ENCODE data around the gene NME4. TPM values are rescaled to one million over a fixed set of nuclear protein-coding genes. Genes with fewer than 3 reads are reported as not detected.

Gene NME4
- total RNA-seq, 3 donors from 2014 or later (not counting 1 experiment from before 2014, with no cell fraction given): 10.7 to 27.4 (median 25.4) TPM

DNA sequence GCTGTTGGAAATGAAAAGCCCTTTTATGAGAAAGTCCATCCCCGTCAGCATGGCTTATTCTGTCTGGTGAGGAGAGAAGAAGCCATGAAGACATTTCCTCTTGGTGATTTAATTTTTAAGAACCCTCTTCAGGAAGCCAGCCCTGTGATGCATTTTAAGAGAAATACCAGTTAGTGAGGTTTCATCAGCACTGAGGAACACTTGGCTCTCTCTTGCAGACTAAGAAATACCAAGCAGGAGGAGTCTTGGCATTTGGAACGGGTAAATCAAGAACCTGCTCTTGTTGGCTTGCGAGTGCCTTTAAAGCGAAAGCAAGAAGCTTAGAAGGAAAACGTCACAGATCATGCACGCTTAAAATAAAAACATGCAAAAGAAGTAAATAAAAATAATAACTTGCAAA, 46.0 kb downstream of the NME4 start:
- 92% methylated on average over 4 of the region's 6 CpGs for WGBS (ENCODE audit: insufficient coverage)
- H3K27ac Mint-ChIP-seq: no peak overlapping the region

DNA sequence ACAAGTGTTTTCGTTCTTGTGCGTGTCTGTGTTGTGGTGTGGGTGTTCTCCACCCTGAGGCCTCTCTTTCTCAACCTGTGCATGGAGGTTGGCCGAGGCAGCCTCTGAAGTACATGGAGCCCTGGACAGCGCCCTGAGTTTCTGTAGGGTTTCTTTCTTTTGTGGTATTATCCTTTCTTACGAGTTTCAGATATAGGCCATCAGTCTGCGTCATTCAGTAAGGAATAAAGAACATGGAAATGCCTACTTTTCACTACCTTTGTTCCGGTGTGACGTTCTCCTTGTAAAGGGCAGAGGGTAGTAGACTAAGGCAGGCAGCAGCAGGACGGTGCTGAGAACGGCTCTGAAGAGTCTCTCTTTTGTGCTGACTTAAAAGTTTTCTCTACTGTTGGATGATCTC, 47.0 kb downstream of the NME4 start:
- H3K4me1 Mint-ChIP-seq: peaks cover 6 to 7% of the 10 kb centered on the region in 2 donors
- intact Hi-C loops (cut with micrococcal nuclease): no loop called here
- DNase-seq (no peak), ATAC-seq (no peak)
- Histone ChIP-seq H3K36me3 (ENCODE audit: control insufficient read depth, insufficient read depth, low read length) (no peaks in the 10 kb centered on the region), H3K4me1 (ENCODE audit: control insufficient read depth, insufficient read depth, low read length) (no peaks in the 10 kb centered on the region), H3K27ac (ENCODE audit: low read length) (no peak overlapping the region), H3K27me3 (ENCODE audit: control insufficient read depth, insufficient read depth, low read length) (no peaks in the 10 kb centered on the region), H3K9me3 (ENCODE audit: control insufficient read depth, insufficient read depth, low read length) (no peaks in the 10 kb centered on the region), H3K4me3 (ENCODE audit: low read length) (no peak overlapping the region)
- no peaks in the 10 kb centered on the region for H3K36me3 Mint-ChIP-seq
- 95% methylated on average over 10 of the region's 10 CpGs for WGBS (ENCODE audit: insufficient coverage)
- TF ChIP-seq, protein P1, sequence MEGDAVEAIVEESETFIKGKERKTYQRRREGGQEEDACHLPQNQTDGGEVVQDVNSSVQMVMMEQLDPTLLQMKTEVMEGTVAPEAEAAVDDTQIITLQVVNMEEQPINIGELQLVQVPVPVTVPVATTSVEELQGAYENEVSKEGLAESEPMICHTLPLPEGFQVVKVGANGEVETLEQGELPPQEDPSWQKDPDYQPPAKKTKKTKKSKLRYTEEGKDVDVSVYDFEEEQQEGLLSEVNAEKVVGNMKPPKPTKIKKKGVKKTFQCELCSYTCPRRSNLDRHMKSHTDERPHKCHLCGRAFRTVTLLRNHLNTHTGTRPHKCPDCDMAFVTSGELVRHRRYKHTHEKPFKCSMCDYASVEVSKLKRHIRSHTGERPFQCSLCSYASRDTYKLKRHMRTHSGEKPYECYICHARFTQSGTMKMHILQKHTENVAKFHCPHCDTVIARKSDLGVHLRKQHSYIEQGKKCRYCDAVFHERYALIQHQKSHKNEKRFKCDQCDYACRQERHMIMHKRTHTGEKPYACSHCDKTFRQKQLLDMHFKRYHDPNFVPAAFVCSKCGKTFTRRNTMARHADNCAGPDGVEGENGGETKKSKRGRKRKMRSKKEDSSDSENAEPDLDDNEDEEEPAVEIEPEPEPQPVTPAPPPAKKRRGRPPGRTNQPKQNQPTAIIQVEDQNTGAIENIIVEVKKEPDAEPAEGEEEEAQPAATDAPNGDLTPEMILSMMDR (IDR thresholded peaks at IDR 0.05): no peak
- no peaks in the 10 kb centered on the region for H3K27me3 Mint-ChIP-seq (ENCODE audit: low read depth in 2 of 2)
- H3K9me3 Mint-ChIP-seq: no peaks in the 10 kb centered on the region
- H3K4me3 Mint-ChIP-seq: no peak overlapping the region
- H3K27ac Mint-ChIP-seq: no peak overlapping the region

More for the DNA sequence above, 46.0 kb downstream of the NME4 start:
- H3K4me3 Mint-ChIP-seq: no peak overlapping the region
- Histone ChIP-seq H3K4me3 (ENCODE audit: low read length) (no peak overlapping the region), H3K27ac (ENCODE audit: low read length) (no peak overlapping the region), H3K27me3 (ENCODE audit: control insufficient read depth, insufficient read depth, low read length) (no peaks in the 10 kb centered on the region), H3K36me3 (ENCODE audit: control insufficient read depth, insufficient read depth, low read length) (no peaks in the 10 kb centered on the region), H3K9me3 (ENCODE audit: control insufficient read depth, insufficient read depth, low read length) (no peaks in the 10 kb centered on the region), H3K4me1 (ENCODE audit: control insufficient read depth, insufficient read depth, low read length) (no peaks in the 10 kb centered on the region)
- no peaks in the 10 kb centered on the region for H3K9me3 Mint-ChIP-seq
- intact Hi-C loops (cut with micrococcal nuclease): no loop called here
- TF ChIP-seq, protein P1 (IDR thresholded peaks at IDR 0.05): no peak
- peaks cover 4 to 7% of the 10 kb centered on the region in 2 donors for H3K4me1 Mint-ChIP-seq
- DNase-seq (no peak), ATAC-seq (no peak)
- no peaks in the 10 kb centered on the region for H3K36me3 Mint-ChIP-seq
- H3K27me3 Mint-ChIP-seq (ENCODE audit: low read depth in 2 of 2): no peaks in the 10 kb centered on the region

DNA sequence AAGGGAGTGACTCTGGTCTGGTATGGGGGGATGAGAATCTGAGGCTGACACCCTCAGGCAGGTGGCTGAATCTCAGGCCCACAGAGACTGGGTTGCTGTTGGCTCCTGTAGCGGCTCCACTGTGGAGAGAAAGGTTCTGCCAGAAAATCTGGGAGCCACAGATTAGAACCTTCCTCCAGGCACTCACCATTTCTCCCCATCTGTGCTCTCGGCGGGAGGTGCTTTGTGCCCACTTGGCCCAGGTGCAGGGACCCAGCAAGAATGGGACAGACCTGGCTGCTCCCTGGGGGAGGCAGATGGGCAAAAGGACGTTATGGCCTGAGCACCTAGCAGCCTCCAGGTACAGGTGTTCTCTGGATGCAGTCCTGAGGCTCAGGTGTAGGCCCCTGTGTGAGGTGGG, 48.6 kb downstream of the NME4 start:
- no peaks in the 10 kb centered on the region for H3K9me3 Mint-ChIP-seq

More for the DNA sequence above, 48.6 kb downstream of the NME4 start:
- H3K27ac ChIP-seq (ENCODE audit: low read length): no peak overlapping the region
- ATAC-seq (no peak), DNase-seq (no peak)
- Mint-ChIP-seq H3K4me3 (no peak overlapping the region), H3K4me1 (peaks cover 0 to 4% of the 10 kb centered on the region in 2 donors), H3K27ac (no peak overlapping the region), H3K36me3 (no peaks in the 10 kb centered on the region), H3K27me3 (ENCODE audit: low read depth in 2 of 2) (no peaks in the 10 kb centered on the region)
- TF ChIP-seq, protein P1 (IDR thresholded peaks at IDR 0.05): no peak
- no peaks in the 10 kb centered on the region for H3K4me1 ChIP-seq (ENCODE audit: control insufficient read depth, insufficient read depth, low read length)
- WGBS (ENCODE audit: insufficient coverage): 95% methylated on average over 4 of the region's 4 CpGs
- H3K4me3 ChIP-seq (ENCODE audit: low read length): no peak overlapping the region
- no peaks in the 10 kb centered on the region for H3K27me3 ChIP-seq (ENCODE audit: control insufficient read depth, insufficient read depth, low read length)
- intact Hi-C loops (cut with micrococcal nuclease): no loop called here
- H3K36me3 ChIP-seq (ENCODE audit: control insufficient read depth, insufficient read depth, low read length): no peaks in the 10 kb centered on the region
- H3K9me3 ChIP-seq (ENCODE audit: control insufficient read depth, insufficient read depth, low read length): no peaks in the 10 kb centered on the region

Other genes with a start within 250 kb of the NME4 start
- gene HBZ, start 244.6 kb upstream of the NME4 start, total RNA-seq: not detected
- not detected for gene HBM, start 231.2 kb upstream of the NME4 start, total RNA-seq
- gene HBA2, start 224.3 kb upstream of the NME4 start, total RNA-seq: 1 to 10 TPM in 2 of 3 donors, not detected in 1; 3.2 to 9.9 TPM
- 10 to 100 TPM in 1 of 3 donors, not detected in 2; 16.9 TPM for gene HBA1, start 220.5 kb upstream of the NME4 start, total RNA-seq
- gene HBQ1, start 216.7 kb upstream of the NME4 start, total RNA-seq: 1 to 10 TPM in 2 of 3 donors, not detected in 1; 1.0 to 2.0 TPM
- 100 to 1,000 TPM; 129 to 168 (median 153) TPM for gene LUC7L, start 167.8 kb upstream of the NME4 start, total RNA-seq
- gene FAM234A, start 162.4 kb upstream of the NME4 start, total RNA-seq: 10 to 100 TPM; 32.4 to 42.6 (median 40.7) TPM
- gene RGS11, start 121.3 kb upstream of the NME4 start, total RNA-seq: under 1 TPM in 1 of 3 donors, not detected in 2; 0.25 TPM
- gene ARHGDIG, start 116.6 kb upstream of the NME4 start, total RNA-seq: 1 to 10 TPM in 1 of 3 donors, under 1 TPM in 1, not detected in 1; 0.49 to 1.4 TPM
- gene PDIA2, start 114.0 kb upstream of the NME4 start, total RNA-seq: not detected
- gene AXIN1, start 44.5 kb upstream of the NME4 start, total RNA-seq: 100 to 1,000 TPM; 100 to 122 (median 106) TPM
- gene MRPL28, start 26.7 kb upstream of the NME4 start, total RNA-seq: 10 to 100 TPM; 33.9 to 38.9 (median 37.5) TPM
- 10 to 100 TPM; 48.0 to 66.7 (median 54.2) TPM for gene PGAP6, start 15.2 kb upstream of the NME4 start, total RNA-seq
- gene DECR2, start 4.7 kb downstream of the NME4 start, total RNA-seq: 10 to 100 TPM in 2 of 3 donors, 1 to 10 TPM in 1; 9.5 to 13.0 (median 12.9) TPM
- gene RAB11FIP3, start 28.4 kb downstream of the NME4 start, total RNA-seq: 10 to 100 TPM; 51.0 to 61.2 (median 55.3) TPM
- 100 to 1,000 TPM; 151 to 275 (median 186) TPM for gene CAPN15, start 130.5 kb downstream of the NME4 start, total RNA-seq
- gene PRR35, start 163.2 kb downstream of the NME4 start, total RNA-seq: under 1 TPM in 1 of 3 donors, not detected in 2; 0.20 TPM
- gene NHLRC4, start 169.8 kb downstream of the NME4 start, total RNA-seq: under 1 TPM; 0.28 to 0.75 (median 0.35) TPM
- gene PIGQ, start 172.8 kb downstream of the NME4 start, total RNA-seq: 10 to 100 TPM; 27.6 to 40.5 (median 37.0) TPM
- gene RAB40C, start 192.9 kb downstream of the NME4 start, total RNA-seq: 10 to 100 TPM; 12.7 to 20.8 (median 20.0) TPM
- 1 to 10 TPM in 1 of 3 donors, under 1 TPM in 2; 0.60 to 1.7 (median 0.75) TPM for gene WFIKKN1, start 233.8 kb downstream of the NME4 start, total RNA-seq
- 10 to 100 TPM; 33.7 to 36.3 (median 36.1) TPM for gene METTL26, start 239.1 kb downstream of the NME4 start, total RNA-seq
- gene MCRIP2, start 244.6 kb downstream of the NME4 start, total RNA-seq: 10 to 100 TPM; 11.3 to 17.4 (median 15.7) TPM

All from natural killer cell (primary cell).